ENCODE results near the gene KCNJ13. TPM values are rescaled to one million over a fixed set of nuclear protein-coding genes. Genes with fewer than 3 reads are reported as not detected.
A peak's percentile ranks its signal among the peaks of the same experiment; 100 is the strongest.

Gene KCNJ13
- total RNA-seq, 1 donor from 2014 or later: not detected

DNA sequence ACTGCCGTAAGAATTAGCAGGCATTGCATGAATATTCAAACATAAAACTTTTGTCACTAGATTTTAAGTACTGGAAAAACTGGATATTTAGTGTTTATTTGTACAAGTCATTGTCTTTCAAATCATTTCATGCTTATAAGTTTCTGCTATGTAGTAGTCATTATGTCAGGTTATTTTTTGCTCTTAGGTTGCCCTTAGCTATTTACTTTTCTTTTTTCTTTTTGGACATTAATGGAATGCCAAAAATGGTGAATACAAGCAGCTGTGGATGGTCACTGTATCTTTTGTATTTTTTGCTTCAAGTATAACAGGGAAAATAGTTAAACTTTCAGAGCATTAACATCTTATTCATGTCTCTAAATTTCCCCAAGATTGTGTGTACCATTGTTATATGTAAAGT lies 18.6 kb upstream of the KCNJ13 start:
- TF ChIP-seq, protein P1, sequence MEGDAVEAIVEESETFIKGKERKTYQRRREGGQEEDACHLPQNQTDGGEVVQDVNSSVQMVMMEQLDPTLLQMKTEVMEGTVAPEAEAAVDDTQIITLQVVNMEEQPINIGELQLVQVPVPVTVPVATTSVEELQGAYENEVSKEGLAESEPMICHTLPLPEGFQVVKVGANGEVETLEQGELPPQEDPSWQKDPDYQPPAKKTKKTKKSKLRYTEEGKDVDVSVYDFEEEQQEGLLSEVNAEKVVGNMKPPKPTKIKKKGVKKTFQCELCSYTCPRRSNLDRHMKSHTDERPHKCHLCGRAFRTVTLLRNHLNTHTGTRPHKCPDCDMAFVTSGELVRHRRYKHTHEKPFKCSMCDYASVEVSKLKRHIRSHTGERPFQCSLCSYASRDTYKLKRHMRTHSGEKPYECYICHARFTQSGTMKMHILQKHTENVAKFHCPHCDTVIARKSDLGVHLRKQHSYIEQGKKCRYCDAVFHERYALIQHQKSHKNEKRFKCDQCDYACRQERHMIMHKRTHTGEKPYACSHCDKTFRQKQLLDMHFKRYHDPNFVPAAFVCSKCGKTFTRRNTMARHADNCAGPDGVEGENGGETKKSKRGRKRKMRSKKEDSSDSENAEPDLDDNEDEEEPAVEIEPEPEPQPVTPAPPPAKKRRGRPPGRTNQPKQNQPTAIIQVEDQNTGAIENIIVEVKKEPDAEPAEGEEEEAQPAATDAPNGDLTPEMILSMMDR (conservative IDR thresholded peaks at IDR 0.05): no peak
- Mint-ChIP-seq H3K36me3 (ENCODE audit: low read depth) (peaks cover 24% of the 10 kb centered on the region), H3K27me3 (ENCODE audit: low read depth) (no peaks in the 10 kb centered on the region), H3K4me3 (no peak overlapping the region), H3K4me1 (no peaks in the 10 kb centered on the region), H3K27ac (ENCODE audit: unreplicated experiment) (peak overlapping the region; percentile 3), H3K9me3 (no peaks in the 10 kb centered on the region)
- no peak for DNase-seq (ENCODE audit: low read depth, low spot score)

- no peaks in the 10 kb centered on the region for H3K27me3 Mint-ChIP-seq (ENCODE audit: low read depth)
- peaks cover 17% of the 10 kb centered on the region for H3K36me3 Mint-ChIP-seq (ENCODE audit: low read depth)
- no peak overlapping the region for H3K27ac Mint-ChIP-seq (ENCODE audit: unreplicated experiment)
- H3K4me3 Mint-ChIP-seq: no peak overlapping the region
- TF ChIP-seq, protein P1 (conservative IDR thresholded peaks at IDR 0.05): no peak
- no peaks in the 10 kb centered on the region for H3K9me3 Mint-ChIP-seq
- no peak for DNase-seq (ENCODE audit: low read depth, low spot score)
- no peaks in the 10 kb centered on the region for H3K4me1 Mint-ChIP-seq
Observed at GRCh38 chr2:232793271-232793670, 16.9 kb upstream of the KCNJ13 start.

- no peak for DNase-seq (ENCODE audit: low read depth, low spot score)
- no peak overlapping the region for H3K4me3 Mint-ChIP-seq
- H3K36me3 Mint-ChIP-seq (ENCODE audit: low read depth): peaks cover 19% of the 10 kb centered on the region
- H3K9me3 Mint-ChIP-seq: no peaks in the 10 kb centered on the region
- peaks cover 5% of the 10 kb centered on the region for H3K4me1 Mint-ChIP-seq
- TF ChIP-seq, protein P1 (conservative IDR thresholded peaks at IDR 0.05): no peak
- no peak overlapping the region for H3K27ac Mint-ChIP-seq (ENCODE audit: unreplicated experiment)
- H3K27me3 Mint-ChIP-seq (ENCODE audit: low read depth): no peaks in the 10 kb centered on the region
Observed at GRCh38 chr2:232791518-232791917, 15.2 kb upstream of the KCNJ13 start.

- Mint-ChIP-seq H3K9me3 (no peaks in the 10 kb centered on the region), H3K27ac (ENCODE audit: unreplicated experiment) (no peak overlapping the region), H3K4me3 (no peak overlapping the region), H3K4me1 (peaks cover 5% of the 10 kb centered on the region), H3K36me3 (ENCODE audit: low read depth) (peaks cover 19% of the 10 kb centered on the region), H3K27me3 (ENCODE audit: low read depth) (no peaks in the 10 kb centered on the region)
- DNase-seq (ENCODE audit: low read depth, low spot score): no peak
- TF ChIP-seq, protein P1 (conservative IDR thresholded peaks at IDR 0.05): no peak
Observed at GRCh38 chr2:232789082-232789481, 12.7 kb upstream of the KCNJ13 start.

GRCh38 chr2:232787806-232788205 lies 11.4 kb upstream of the KCNJ13 start:
- peaks cover 5% of the 10 kb centered on the region for H3K4me1 Mint-ChIP-seq
- H3K36me3 Mint-ChIP-seq (ENCODE audit: low read depth): peaks cover 19% of the 10 kb centered on the region
- TF ChIP-seq, protein P1 (conservative IDR thresholded peaks at IDR 0.05): no peak
- H3K27me3 Mint-ChIP-seq (ENCODE audit: low read depth): no peaks in the 10 kb centered on the region
- DNase-seq (ENCODE audit: low read depth, low spot score): no peak
- H3K4me3 Mint-ChIP-seq: no peak overlapping the region
- H3K27ac Mint-ChIP-seq (ENCODE audit: unreplicated experiment): peak overlapping the region; percentile 70
- no peaks in the 10 kb centered on the region for H3K9me3 Mint-ChIP-seq

GRCh38 chr2:232783278-232783677 lies 6.9 kb upstream of the KCNJ13 start:
- Mint-ChIP-seq H3K4me1 (peaks cover 5% of the 10 kb centered on the region), H3K27me3 (ENCODE audit: low read depth) (no peaks in the 10 kb centered on the region), H3K36me3 (ENCODE audit: low read depth) (peaks cover 10% of the 10 kb centered on the region), H3K27ac (ENCODE audit: unreplicated experiment) (no peak overlapping the region), H3K4me3 (no peak overlapping the region), H3K9me3 (no peaks in the 10 kb centered on the region)
- DNase-seq (ENCODE audit: low read depth, low spot score): no peak
- TF ChIP-seq, protein P1 (conservative IDR thresholded peaks at IDR 0.05): no peak

Data from neural crest cell (in vitro differentiated cells).